Lower lobe of right lung (tissue), 2 donors: ENCODE results near the gene IP6K2. TPM values are rescaled to one million over a fixed set of nuclear protein-coding genes. Genes with fewer than 3 reads are reported as not detected.

Source experiments
- ATAC-seq, 2 donors: fragments of 200-7000 bp; cut with Tn5 transposase; one replicate each; pipeline ENCODE4 v1.9.1; 2020 to 2022; ENCODE audit warnings: mild to moderate bottlenecking in 2 of 2, moderate library complexity in 2 of 2
- DNase-seq: peaks from one replicate; pipeline ENCODE4 v3.0.0-alpha.2; 2020
- H3K27ac ChIP-seq: fragments of 200-600 bp; one replicate; pipeline ENCODE4 v1.8.0; 2022
- H3K27me3 ChIP-seq: fragments of 200-600 bp; one replicate; pipeline ENCODE4 v1.8.0; 2022; ENCODE audit warnings: low read depth
- H3K36me3 ChIP-seq: fragments of 200-600 bp; one replicate; pipeline ENCODE4 v1.8.0; 2022; ENCODE audit warnings: mild to moderate bottlenecking
- H3K4me1 ChIP-seq: fragments of 200-600 bp; one replicate; pipeline ENCODE4 v1.8.0; 2022
- H3K4me3 ChIP-seq: fragments of 200-600 bp; one replicate; pipeline ENCODE4 v1.8.0; 2022; ENCODE audit warnings: mild to moderate bottlenecking
- H3K9me3 ChIP-seq: fragments of 200-600 bp; one replicate; pipeline ENCODE4 v1.8.0; 2022
- intact Hi-C: fragments of 100-400 bp; cut with DNase I; formaldehyde crosslinking; loops from one replicate; pipeline ENCODE4 v1.11.0; 2022
- total RNA-seq: library from RNA; stranded (reverse); fragmentation: NEBNext Ultra II Directional; extraction: Animal tissue kit (Norgen Biotek cat#: 25700); gene quantifications from one replicate; pipeline ENCODE4 v1.2.1, GENCODE V29; 2021
- TF ChIP-seq, protein P1 (sequence below): fragments of 200-600 bp; IDR thresholded peaks from one replicate; pipeline ENCODE4 v1.8.0; 2022; ENCODE audit warnings: antibody characterized with exemption, mild to moderate bottlenecking
- donor health status: DM: no; HTN: yes; CAD: no; lungs with severe emphysema.

IP6K2 gene
- total RNA-seq, 1 donor from 2014 or later: 56.3 TPM

GRCh38 chr3:48695393-48695753, 21.6 kb downstream of the IP6K2 start:
- TF ChIP-seq, protein P1, sequence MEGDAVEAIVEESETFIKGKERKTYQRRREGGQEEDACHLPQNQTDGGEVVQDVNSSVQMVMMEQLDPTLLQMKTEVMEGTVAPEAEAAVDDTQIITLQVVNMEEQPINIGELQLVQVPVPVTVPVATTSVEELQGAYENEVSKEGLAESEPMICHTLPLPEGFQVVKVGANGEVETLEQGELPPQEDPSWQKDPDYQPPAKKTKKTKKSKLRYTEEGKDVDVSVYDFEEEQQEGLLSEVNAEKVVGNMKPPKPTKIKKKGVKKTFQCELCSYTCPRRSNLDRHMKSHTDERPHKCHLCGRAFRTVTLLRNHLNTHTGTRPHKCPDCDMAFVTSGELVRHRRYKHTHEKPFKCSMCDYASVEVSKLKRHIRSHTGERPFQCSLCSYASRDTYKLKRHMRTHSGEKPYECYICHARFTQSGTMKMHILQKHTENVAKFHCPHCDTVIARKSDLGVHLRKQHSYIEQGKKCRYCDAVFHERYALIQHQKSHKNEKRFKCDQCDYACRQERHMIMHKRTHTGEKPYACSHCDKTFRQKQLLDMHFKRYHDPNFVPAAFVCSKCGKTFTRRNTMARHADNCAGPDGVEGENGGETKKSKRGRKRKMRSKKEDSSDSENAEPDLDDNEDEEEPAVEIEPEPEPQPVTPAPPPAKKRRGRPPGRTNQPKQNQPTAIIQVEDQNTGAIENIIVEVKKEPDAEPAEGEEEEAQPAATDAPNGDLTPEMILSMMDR: no peak
- peaks cover 47% of the 10 kb centered on the region for H3K4me1 ChIP-seq

GRCh38 chr3:48694610-48695392, 22.2 kb downstream of the IP6K2 start:
- intact Hi-C loops: no loop called here
- Histone ChIP-seq H3K36me3 (peaks cover 80% of the 10 kb centered on the region), H3K4me1 (peaks cover 47% of the 10 kb centered on the region), H3K4me3 (peak overlapping the region; percentile 41), H3K27ac (peak overlapping the region; percentile 79), H3K9me3 (no peaks in the 10 kb centered on the region), H3K27me3 (no peaks in the 10 kb centered on the region)
- TF ChIP-seq, protein P1: no peak
- DNase-seq: peak; percentile 69
- peak; percentile 80 to 90 for ATAC-seq

More at GRCh38 chr3:48695393-48695753, 21.6 kb downstream of the IP6K2 start:
- H3K36me3 ChIP-seq: peaks cover 78% of the 10 kb centered on the region
- intact Hi-C loops: no loop called here
- no peaks in the 10 kb centered on the region for H3K27me3 ChIP-seq
- peak overlapping the region; percentile 41 for H3K4me3 ChIP-seq
- peak overlapping the region; percentile 79 for H3K27ac ChIP-seq
- ATAC-seq (peak; percentile 47 to 54), DNase-seq (no peak)
- no peaks in the 10 kb centered on the region for H3K9me3 ChIP-seq

GRCh38 chr3:48693826-48694225, 23.2 kb downstream of the IP6K2 start:
- intact Hi-C loops: no loop called here
- DNase-seq (no peak), ATAC-seq (no peak)
- peaks cover 80% of the 10 kb centered on the region for H3K36me3 ChIP-seq
- no peaks in the 10 kb centered on the region for H3K27me3 ChIP-seq
- H3K4me1 ChIP-seq: peaks cover 43% of the 10 kb centered on the region
- peak overlapping the region; percentile 41 for H3K4me3 ChIP-seq
- TF ChIP-seq, protein P1: no peak
- H3K9me3 ChIP-seq: no peaks in the 10 kb centered on the region
- peak overlapping the region; percentile 79 for H3K27ac ChIP-seq

DNA sequence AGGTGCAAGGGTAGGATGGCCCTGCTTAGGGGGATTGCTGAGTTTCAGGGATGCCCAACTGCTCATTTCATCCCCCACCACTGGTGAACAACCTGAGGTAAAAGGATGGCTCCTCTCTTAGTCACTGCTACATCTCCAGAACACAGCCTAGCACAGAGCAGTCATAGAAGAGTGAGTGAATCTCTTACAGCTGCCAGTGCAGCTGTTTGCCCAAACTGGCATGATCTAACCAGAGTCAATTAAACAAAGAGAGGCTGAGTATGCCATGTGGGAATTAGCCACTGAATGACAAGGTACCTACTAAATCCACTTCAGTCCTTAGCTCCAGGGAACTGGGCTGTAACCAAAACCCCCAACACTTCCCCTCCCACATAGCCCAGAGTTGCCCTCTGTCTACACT, 24.5 kb downstream of the IP6K2 start:
- Histone ChIP-seq H3K36me3 (peaks cover 84% of the 10 kb centered on the region), H3K9me3 (no peaks in the 10 kb centered on the region), H3K4me3 (no peak overlapping the region), H3K4me1 (peaks cover 33% of the 10 kb centered on the region), H3K27ac (peak overlapping the region; percentile 79), H3K27me3 (no peaks in the 10 kb centered on the region)
- ATAC-seq: no peak
- DNase-seq: no peak
- TF ChIP-seq, protein P1: no peak
- intact Hi-C loops: no loop called here

DNA sequence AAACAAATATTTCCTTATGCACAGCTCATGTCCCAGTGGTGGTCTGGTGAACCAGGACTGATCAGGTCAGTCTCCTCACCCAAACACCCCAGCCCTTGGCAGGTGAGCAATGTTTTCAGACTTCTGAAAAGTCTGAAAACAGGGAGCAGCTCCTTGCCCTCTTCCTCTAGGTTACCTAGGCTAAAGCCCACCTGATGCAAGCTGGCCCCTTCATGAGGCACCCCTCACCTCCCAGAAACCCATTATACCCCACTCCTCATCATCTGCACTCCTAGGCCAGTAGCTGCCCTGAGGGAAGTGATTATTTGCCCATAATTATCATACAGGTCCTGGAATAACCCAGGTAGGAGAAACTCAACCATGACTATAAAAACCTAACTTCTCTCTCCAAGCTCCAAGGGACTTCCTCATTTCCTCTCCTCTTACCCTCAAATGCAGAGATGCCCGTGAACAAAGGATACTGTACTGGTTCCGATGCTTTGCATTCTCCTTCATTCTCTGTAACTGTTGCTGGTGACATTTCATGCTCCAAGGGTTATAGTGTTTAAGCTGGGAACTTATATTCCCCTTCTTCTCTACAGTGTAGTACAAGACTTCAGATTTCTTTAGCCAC, 26.1 kb downstream of the IP6K2 start:
- Histone ChIP-seq H3K27me3 (no peaks in the 10 kb centered on the region), H3K27ac (no peak overlapping the region), H3K4me3 (no peak overlapping the region), H3K4me1 (peaks cover 33% of the 10 kb centered on the region), H3K9me3 (no peaks in the 10 kb centered on the region), H3K36me3 (peaks cover 86% of the 10 kb centered on the region)
- ATAC-seq (no peak), DNase-seq (no peak)
- TF ChIP-seq, protein P1: no peak
- intact Hi-C loops: no loop called here
